Measurements from ENCODE around the gene SOX6.
"Not testable (repeated sequence)": the region's sequence is repeated elsewhere in the genome, so short reads cannot be mapped to it uniquely, and the experiment has no call there.

The SOX6 gene

DNA sequence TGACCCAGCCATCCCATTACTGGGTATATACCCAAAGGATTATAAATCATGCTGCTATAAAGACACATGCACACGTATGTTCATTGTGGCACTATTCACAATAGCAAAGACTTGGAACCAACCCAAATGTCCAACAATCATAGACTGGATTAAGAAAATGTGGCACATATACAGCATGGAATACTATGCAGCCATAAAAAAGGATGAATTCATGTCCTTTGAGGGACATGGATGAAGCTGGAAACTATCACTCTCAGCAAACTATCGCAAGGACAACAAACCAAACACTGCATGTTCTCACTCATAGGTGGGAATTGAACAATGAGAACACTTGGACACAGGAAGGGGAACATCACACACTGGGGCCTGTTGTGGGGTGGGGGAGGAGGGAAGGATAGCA lies 209.4 kb downstream of the SOX6 start:
- intact Hi-C loops (cut with micrococcal nuclease); H3K27me3 Mint-ChIP-seq; H3K36me3 Mint-ChIP-seq (ENCODE audit: low read depth); H3K4me3 Mint-ChIP-seq; H3K27ac Mint-ChIP-seq; H3K4me1 Mint-ChIP-seq (ENCODE audit: low read depth): not testable (repeated sequence)
- H3K9me3 Mint-ChIP-seq, result peaks cover 22% of the 10 kb centered on the region

DNA sequence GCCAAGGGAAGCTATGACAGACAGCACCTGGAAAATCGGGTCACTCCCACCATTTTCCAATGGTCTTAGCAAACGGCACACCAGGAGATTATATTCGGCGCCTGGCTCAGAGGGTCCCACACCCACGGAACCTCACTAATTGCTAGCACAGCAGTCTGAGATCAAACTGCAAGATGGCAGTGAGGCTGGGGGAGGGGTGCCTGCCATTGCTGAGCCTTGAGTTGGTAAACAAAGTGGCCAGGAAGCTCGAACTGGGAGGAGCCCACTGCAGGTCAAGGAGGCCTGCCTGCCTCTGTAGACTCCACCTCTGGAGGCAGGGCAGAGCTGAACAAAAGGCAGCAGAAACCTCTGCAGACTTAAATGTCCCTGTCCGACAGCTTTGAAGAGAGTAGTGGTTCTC lies 214.7 kb downstream of the SOX6 start:
- H3K4me1 Mint-ChIP-seq (ENCODE audit: low read depth); intact Hi-C loops (cut with micrococcal nuclease); H3K27ac Mint-ChIP-seq; H3K36me3 Mint-ChIP-seq (ENCODE audit: low read depth); H3K27me3 Mint-ChIP-seq; H3K4me3 Mint-ChIP-seq: not testable (repeated sequence)
- peaks cover 22% of the 10 kb centered on the region for H3K9me3 Mint-ChIP-seq

DNA sequence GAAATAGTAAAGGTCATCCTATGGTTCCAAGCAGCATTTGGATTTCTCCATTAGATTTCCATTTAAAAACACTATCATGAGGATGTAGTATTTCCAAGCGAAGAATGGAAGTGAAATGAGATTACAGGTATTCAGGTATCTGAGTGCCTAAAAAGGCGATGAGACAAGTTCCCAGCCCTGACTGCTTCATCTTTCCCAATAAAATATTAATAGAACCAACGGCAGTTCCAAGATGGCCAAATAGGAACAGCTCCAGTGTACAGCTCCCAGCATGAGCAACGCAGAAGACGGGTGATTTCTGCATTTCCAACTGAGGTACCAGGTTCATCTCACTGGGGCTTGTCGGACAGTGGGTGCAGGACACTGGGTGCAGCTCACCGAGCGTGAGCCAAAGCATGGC lies 215.2 kb downstream of the SOX6 start:
- H3K4me3 Mint-ChIP-seq; H3K27ac Mint-ChIP-seq; H3K27me3 Mint-ChIP-seq; H3K36me3 Mint-ChIP-seq (ENCODE audit: low read depth); H3K4me1 Mint-ChIP-seq (ENCODE audit: low read depth); intact Hi-C loops (cut with micrococcal nuclease): not testable (repeated sequence)
- H3K9me3 Mint-ChIP-seq, result peaks cover 22% of the 10 kb centered on the region

DNA sequence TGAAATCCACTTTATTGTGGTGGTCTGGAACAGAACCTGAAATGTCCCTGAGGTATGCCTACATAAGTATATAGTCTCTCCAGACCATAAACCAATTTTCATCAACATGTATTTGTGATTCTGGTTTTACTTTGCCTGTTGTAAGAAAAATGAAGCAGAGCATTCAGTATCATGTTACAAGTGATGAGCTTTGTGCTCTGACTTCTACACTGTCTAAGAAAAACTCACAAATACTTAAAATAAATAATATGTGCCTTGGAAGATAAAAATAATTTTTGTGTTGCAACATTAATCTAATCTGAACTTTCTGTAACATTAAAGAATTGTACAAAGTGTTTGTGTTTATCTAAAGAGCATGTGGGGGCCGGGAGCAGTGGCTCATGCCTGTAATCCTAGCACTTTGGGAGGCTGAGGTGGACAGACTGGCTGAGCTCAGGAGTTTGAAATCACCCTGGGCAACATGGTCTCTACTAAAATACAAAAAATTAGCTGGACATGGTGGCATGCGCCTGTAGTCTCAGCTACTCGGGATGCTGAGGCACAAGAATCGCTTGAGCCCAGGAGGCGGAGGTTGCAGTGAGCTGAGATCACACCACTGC lies 219.5 kb downstream of the SOX6 start:
- H3K4me1 Mint-ChIP-seq (ENCODE audit: low read depth), result no peaks in the 10 kb centered on the region
- H3K9me3 Mint-ChIP-seq, result peaks cover 6% of the 10 kb centered on the region
- H3K36me3 Mint-ChIP-seq (ENCODE audit: low read depth), result no peaks in the 10 kb centered on the region
- H3K27ac Mint-ChIP-seq, result no peak overlapping the region
- no peaks in the 10 kb centered on the region for H3K27me3 Mint-ChIP-seq
- H3K4me3 Mint-ChIP-seq, result no peak overlapping the region
- intact Hi-C loops (cut with micrococcal nuclease), result no loop called here

DNA sequence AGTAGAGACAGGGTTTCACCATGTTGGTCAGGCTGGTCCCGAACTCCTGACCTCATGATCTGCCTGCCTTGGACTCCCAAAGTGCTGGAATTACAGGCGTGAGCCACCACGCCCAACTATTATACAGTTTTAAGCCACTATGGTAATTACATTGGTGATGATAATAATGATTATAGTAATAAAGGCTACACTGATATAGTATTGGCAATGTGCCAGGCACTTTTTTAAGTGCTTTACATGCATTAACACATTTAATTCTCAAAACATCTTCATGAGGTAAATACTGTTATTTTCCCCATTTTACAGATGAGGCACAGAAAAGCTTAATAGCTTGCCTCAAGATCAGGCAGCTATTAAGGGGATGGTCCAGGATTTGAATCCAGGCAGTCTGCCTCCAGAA lies 222.5 kb downstream of the SOX6 start:
- Mint-ChIP-seq H3K9me3 (peaks cover 6% of the 10 kb centered on the region), H3K27ac (no peak overlapping the region), H3K27me3 (no peaks in the 10 kb centered on the region), H3K36me3 (ENCODE audit: low read depth) (no peaks in the 10 kb centered on the region), H3K4me3 (no peak overlapping the region), H3K4me1 (ENCODE audit: low read depth) (no peaks in the 10 kb centered on the region)
- intact Hi-C loops (cut with micrococcal nuclease), result no loop called here

DNA sequence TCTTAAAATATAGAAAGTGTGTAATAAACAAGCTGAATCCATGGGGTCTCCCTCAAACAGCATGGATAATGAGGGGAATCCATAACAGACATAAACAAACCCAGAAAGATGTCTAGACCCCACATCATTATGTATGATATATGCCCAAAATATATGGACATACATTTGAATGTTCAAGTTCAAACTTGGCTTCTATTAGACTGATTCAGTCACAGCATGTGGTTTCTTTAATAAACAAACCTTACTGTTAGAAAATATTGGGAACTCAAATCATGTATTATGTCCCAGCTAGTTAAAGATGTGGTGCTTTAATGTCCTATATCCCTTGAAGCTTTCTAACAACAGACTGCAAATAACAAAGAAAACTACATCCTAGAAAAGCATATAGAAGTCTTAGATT lies 228.6 kb downstream of the SOX6 start:
- Mint-ChIP-seq H3K27me3 (no peaks in the 10 kb centered on the region), H3K4me1 (ENCODE audit: low read depth) (no peaks in the 10 kb centered on the region), H3K36me3 (ENCODE audit: low read depth) (no peaks in the 10 kb centered on the region), H3K27ac (no peak overlapping the region), H3K4me3 (no peak overlapping the region), H3K9me3 (no peaks in the 10 kb centered on the region)
- intact Hi-C loops (cut with micrococcal nuclease), result no loop called here

DNA sequence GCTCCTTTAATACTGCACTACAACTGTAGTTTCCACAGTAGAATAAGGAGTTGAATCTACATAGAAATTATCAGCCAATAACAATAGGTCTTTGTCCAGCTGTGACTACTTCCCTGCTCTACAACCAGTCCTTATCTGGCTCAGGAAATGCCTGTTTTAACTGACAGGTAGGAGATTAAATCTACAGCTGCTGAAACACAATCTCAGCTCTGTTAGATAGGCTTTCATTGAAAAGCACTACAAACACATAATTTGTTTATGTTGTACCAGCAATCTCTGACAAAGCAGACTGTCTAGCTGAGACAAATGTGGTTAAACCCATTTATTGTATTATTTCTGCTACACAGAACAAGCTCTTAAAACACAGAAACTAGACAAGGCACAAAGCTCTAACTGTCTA lies 230.0 kb downstream of the SOX6 start:
- intact Hi-C loops (cut with micrococcal nuclease), result no loop called here
- Mint-ChIP-seq H3K4me3 (no peak overlapping the region), H3K27me3 (no peaks in the 10 kb centered on the region), H3K27ac (no peak overlapping the region), H3K9me3 (no peaks in the 10 kb centered on the region), H3K4me1 (ENCODE audit: low read depth) (no peaks in the 10 kb centered on the region), H3K36me3 (ENCODE audit: low read depth) (no peaks in the 10 kb centered on the region)

DNA sequence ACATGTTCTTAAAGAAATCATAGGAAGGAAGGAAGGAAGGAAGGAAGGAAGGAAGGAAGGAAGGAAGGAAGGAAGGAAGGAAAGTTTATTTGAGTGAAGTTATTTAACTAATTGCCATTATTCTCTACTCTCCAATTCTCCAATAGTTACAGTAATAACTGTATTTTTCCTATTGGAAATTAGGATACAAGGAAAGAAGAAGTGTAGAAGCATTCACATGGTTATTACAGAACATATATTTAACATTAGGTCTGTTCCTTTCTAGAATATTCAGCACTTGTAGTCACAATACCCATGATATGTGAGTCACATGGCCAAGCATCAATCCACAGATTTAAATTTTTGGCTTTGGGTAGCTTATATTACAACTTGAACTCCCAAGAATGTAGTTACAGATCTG lies 230.6 kb downstream of the SOX6 start:
- intact Hi-C loops (cut with micrococcal nuclease), result no loop called here
- Mint-ChIP-seq H3K9me3 (no peaks in the 10 kb centered on the region), H3K4me1 (ENCODE audit: low read depth) (no peaks in the 10 kb centered on the region), H3K27ac (no peak overlapping the region), H3K4me3 (no peak overlapping the region), H3K36me3 (ENCODE audit: low read depth) (no peaks in the 10 kb centered on the region), H3K27me3 (no peaks in the 10 kb centered on the region)

DNA sequence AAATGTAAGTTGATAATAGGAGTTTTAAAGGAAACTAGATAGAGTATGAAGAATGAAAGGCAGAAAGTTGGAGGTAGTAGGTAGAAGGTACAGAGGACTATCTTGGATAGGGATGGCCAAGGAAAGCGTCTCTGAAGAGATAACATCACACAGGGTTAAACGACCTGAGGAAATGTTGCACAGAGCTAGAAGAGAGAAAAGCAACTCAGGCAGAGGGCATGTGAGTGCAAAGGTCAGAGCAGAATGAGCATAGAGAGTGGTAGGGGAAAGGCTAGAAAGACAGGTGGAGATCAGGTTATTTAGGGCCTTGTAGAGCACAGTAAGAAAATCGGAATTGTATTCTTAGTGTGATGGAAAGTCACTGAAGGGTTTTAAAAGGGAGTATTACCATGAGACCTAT lies 232.0 kb downstream of the SOX6 start:
- Mint-ChIP-seq H3K9me3 (no peaks in the 10 kb centered on the region), H3K4me1 (ENCODE audit: low read depth) (no peaks in the 10 kb centered on the region), H3K27ac (no peak overlapping the region), H3K27me3 (no peaks in the 10 kb centered on the region), H3K4me3 (no peak overlapping the region), H3K36me3 (ENCODE audit: low read depth) (no peaks in the 10 kb centered on the region)
- intact Hi-C loops (cut with micrococcal nuclease), result no loop called here

DNA sequence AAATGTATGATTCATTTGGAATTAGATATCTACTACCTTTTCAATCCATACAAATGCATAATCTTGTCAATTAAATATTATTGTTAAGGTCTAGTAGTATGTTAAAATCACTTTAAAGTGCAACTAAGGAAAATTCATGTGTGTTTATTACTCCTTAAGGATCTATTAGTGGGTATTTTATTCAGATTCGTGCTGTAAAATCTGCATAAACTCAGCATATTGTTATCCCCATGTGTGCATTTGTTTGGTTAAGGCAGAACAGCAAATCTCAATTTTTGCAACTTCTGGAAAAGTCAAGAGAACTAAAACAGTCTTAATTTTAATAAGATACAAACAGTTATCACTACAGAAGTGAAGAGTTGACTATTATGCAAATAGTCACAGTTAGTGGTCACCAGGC lies 234.5 kb downstream of the SOX6 start:
- Mint-ChIP-seq H3K27ac (no peak overlapping the region), H3K9me3 (no peaks in the 10 kb centered on the region)

DNA sequence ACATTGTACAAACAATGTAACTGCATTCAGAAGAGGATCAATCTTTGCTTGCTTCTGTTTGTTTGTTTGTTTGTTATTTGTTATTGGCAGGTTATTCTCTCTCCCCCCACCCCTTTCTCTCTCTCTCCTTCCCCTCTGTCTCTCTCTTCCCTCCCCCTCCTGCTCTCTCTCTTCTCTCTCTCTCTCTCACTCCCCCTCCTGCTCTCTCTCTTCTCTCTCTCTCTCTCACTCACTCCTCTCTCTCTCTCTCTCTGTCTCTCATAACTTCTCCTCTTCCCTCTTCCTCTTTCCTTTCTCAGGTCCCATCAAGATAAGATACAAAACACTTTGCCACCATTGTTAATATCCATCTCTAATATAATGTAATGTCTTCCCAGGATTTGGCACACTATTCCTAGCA lies 236.3 kb downstream of the SOX6 start:
- Mint-ChIP-seq H3K4me1 (ENCODE audit: low read depth) (no peaks in the 10 kb centered on the region), H3K36me3 (ENCODE audit: low read depth) (no peaks in the 10 kb centered on the region), H3K4me3 (no peak overlapping the region), H3K9me3 (no peaks in the 10 kb centered on the region), H3K27ac (no peak overlapping the region), H3K27me3 (no peaks in the 10 kb centered on the region)
- intact Hi-C loops (cut with micrococcal nuclease), result no loop called here

More for the DNA sequence above, 234.5 kb downstream of the SOX6 start:
- no peaks in the 10 kb centered on the region for H3K27me3 Mint-ChIP-seq
- no peak overlapping the region for H3K4me3 Mint-ChIP-seq
- no peaks in the 10 kb centered on the region for H3K4me1 Mint-ChIP-seq (ENCODE audit: low read depth)
- H3K36me3 Mint-ChIP-seq (ENCODE audit: low read depth), result no peaks in the 10 kb centered on the region
- intact Hi-C loops (cut with micrococcal nuclease), result no loop called here

DNA sequence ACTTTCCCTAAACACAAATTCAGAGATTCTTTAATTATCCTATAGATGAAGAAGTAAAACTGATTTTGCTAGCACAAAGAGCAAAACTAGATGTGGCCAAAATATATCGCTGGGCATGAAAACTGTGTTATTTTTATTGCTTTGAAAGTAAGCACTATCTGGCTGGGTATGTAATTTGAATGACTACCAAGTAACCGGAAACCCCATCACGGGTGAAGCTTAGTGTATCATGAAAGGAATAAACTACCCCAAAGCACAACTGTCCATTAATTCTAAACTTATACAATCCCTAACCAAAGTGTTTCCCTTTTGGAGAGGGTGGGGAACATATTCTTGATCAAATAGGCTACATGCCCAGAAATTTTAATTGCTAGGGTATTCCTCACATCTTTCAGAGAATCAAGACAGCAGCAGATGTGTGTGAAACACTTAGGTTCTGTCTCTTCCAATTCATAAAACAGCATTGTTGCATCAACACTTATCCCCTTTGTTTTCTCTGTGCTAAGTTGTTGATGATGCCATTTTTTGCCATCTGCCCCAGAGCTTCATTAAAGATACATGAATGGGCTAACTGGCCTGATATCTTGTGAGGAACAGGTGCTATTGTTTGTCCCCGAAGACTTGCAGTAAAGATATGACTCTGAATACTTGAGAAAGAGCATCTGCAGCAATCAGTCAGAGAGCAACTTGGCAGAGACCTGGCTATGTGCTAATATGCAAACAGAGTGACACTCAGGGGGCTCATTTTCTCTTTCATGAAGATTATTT lies 238.2 kb downstream of the SOX6 start:
- Mint-ChIP-seq H3K27me3 (no peaks in the 10 kb centered on the region), H3K4me1 (ENCODE audit: low read depth) (no peaks in the 10 kb centered on the region), H3K27ac (no peak overlapping the region), H3K36me3 (ENCODE audit: low read depth) (no peaks in the 10 kb centered on the region), H3K9me3 (no peaks in the 10 kb centered on the region), H3K4me3 (no peak overlapping the region)
- intact Hi-C loops (cut with micrococcal nuclease), result no loop called here

DNA sequence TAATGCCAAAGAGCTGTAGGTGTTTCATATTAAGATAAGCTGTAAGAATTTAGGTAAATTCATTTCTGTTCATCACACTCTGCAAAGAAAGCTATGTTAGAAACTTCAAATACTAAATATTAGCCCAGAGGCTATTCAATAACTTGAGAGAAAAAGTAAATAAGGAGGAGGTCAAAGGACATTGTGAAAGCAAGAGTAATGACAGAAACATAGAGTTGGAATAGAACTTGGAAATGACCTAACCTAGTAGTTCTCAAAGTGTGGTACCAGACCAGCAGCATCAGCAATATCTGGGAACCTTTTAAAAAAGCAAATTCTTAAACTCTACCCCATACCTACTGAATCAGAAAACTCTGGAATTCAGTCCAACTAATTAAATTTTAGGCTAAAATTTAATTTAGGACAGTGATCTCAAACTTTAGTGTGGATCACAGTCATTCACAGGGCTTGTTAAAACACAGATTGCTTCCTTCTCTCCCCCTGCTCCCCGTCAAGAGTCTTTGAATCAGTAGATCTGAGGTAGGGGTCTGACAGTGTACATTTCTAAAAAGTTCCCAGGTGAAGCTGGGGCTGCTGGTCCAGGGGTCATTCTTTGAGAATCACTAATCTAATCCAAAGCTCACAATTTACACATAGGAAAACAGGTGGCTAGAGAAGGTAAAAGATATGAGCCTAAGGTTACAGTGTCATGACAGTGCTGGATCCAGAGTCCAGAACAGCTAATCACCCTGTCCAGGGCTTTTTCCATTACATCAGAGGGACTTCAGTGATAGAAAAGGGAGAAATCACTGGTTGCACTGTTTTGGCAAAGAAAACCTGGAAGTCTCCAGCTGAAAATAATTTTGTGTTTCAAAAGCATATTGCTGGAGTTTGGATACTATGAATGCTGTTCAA lies 241.1 kb downstream of the SOX6 start:
- Mint-ChIP-seq H3K27ac (no peak overlapping the region), H3K9me3 (no peaks in the 10 kb centered on the region), H3K4me3 (no peak overlapping the region), H3K36me3 (ENCODE audit: low read depth) (no peaks in the 10 kb centered on the region), H3K4me1 (ENCODE audit: low read depth) (no peaks in the 10 kb centered on the region), H3K27me3 (no peaks in the 10 kb centered on the region)
- intact Hi-C loops (cut with micrococcal nuclease), result no loop called here

DNA sequence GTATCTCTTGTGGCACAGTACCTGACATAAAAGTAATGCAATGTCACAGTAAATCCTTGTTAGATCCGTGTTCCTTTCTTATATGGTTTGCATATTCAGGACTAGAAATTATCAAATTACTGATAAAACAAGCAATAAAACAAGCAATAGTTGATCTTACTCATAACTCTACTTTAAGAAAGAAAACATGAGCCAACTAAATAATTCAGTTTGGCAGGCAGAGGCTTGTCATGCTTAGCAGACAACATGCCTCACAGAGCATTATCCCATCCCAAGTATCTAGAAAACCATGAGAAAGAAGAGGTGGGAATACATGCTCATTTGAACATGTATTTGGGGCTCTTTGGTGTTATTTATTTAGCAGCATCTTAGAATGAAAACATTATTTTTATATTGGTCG lies 241.9 kb downstream of the SOX6 start:
- Mint-ChIP-seq H3K27ac (no peak overlapping the region), H3K4me1 (ENCODE audit: low read depth) (no peaks in the 10 kb centered on the region), H3K4me3 (no peak overlapping the region), H3K9me3 (no peaks in the 10 kb centered on the region), H3K27me3 (no peaks in the 10 kb centered on the region), H3K36me3 (ENCODE audit: low read depth) (no peaks in the 10 kb centered on the region)
- intact Hi-C loops (cut with micrococcal nuclease), result no loop called here
